GM23248 (cell line): ENCODE measurements around the gene TRA2A.
"Not testable (repeated sequence)": the region's sequence is repeated elsewhere in the genome, so short reads cannot be mapped to it uniquely, and the experiment has no call there.

Source experiments
- EZH2 ChIP-seq: fragments of 200-600 bp; sonication (generic); IDR thresholded peaks from 2 replicates; pipeline ENCODE4 v1.6.1; 2018; ENCODE audit warnings: antibody characterized with exemption, mild to moderate bottlenecking; ENCODE audit not compliant: insufficient read depth, poor library complexity, severe bottlenecking
- EZH2phosphoT487 ChIP-seq: fragments of 200-600 bp; sonication (generic); IDR thresholded peaks from 2 replicates; pipeline ENCODE4 v1.6.1; 2018; ENCODE audit warnings: antibody characterized with exemption, moderate library complexity, mild to moderate bottlenecking, low read depth; ENCODE audit not compliant: insufficient read depth

GRCh38 chr7:23488714-23489113 is 43.1 kb downstream of the TRA2A start:
- TF ChIP-seq EZH2, EZH2phosphoT487: not testable (repeated sequence)
